HTERT RPE-1 (cell line): ENCODE measurements around the gene MISP.

Source experiments
- in situ Hi-C: fragments of 300-500 bp; cut with MboI; formaldehyde crosslinking; loops from 4 replicates; pipeline ENCODE4 v1.14.3; 2020; ENCODE audit warnings: low sequenced_read_pairs

MISP gene

DNA sequence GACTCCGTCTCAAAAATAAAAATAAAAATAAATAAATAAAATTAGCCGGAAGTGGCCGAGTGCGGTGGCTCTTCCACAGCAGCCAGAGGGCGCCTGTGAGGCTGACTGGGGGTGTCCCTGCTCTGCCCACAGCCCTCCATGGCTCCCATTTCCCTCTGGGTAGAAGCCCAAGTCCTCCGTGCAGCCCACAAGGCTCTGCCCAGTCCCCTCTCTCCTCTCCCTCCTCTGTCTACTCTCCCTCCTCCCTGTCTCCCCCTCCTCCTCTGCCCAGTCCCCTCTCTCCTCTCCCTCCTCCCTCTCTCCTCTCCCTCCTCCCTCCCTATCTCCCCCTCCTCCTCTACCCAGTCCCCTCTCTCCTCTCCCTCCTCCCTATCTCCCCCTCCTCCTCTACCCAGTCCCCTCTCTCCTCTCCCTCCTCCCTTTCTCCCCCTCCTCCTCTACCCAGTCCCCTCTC lies 20.4 kb downstream of the MISP start:
- in situ Hi-C loops: no loop called here

DNA sequence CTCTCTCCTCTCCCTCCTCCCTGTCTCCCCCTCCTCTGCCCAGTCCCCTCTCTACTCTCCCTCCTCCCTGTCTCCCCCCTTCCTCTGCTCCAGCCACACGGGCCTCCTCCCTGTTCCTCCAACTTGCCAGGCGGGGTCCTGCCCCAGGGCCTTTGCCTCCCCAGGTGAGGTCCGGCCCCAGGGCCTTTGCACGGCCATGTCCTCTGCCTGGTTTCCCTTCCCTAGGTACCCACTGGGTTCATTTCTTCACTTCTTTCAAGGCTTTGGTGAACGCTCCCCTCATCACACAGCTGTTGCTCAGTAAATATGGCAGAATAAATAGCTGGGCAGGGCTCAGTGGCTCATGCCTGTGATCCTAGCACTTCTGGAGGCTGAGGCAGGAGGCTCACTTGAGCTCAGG lies 21.2 kb downstream of the MISP start:
- in situ Hi-C loops: no loop called here

DNA sequence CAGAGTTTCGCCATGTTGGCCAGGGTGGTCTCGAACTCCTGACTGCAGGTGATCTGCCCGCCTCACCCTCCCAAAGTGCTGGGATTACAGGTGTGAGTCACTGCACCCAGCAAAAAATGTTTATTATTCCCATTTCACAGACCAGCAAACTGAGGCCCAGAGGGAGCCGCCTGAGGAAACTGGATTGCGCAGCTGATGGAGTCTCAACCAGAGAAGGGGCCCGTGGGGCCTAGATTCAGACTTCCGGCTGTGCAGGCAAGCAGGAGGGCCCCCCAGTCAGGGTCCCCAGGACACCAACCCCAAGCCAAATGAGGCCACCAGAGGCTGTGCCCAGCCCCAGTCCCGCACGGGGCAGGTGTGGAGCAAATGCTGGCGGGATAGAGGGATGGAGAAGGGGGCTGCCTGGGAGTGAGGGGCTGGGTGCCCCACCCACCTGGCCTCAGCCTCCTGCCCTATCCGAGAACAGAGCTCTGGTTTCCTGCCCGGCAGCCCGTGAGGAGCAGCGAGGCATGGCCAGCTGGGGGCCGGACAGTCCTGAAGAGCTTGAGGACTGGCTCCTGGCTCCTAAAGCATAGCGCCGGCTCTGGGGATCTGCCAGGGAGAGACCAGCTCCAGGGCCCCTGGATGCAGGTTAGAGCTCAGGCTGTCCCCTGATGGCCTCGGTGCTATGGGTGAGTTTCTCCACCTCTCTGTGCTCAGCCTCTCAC lies 22.0 kb downstream of the MISP start:
- in situ Hi-C loops: no loop called here

DNA sequence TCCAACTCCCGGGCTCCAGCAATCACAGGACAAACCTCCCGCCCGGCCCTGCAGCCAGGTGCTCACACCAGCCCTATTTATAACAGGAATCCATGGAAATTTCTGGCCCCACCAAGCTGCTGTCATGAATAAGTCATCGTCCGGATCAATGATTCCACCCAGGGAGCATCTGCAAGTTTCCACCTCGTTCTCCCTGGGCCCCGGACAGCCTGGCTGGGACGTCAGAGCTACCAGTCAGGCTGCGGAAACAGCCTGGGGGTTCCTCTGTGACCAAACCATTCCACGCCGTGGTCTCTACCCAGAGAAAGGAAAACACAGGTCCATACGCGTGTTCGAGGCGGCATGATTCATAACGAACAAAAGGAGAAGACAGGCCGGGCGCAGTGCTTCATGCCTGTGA lies 25.6 kb downstream of the MISP start:
- in situ Hi-C loops: no loop called here

- in situ Hi-C loops: no loop called here
Measured at GRCh38 chr19:778910-779653, 28.2 kb downstream of the MISP start.

DNA sequence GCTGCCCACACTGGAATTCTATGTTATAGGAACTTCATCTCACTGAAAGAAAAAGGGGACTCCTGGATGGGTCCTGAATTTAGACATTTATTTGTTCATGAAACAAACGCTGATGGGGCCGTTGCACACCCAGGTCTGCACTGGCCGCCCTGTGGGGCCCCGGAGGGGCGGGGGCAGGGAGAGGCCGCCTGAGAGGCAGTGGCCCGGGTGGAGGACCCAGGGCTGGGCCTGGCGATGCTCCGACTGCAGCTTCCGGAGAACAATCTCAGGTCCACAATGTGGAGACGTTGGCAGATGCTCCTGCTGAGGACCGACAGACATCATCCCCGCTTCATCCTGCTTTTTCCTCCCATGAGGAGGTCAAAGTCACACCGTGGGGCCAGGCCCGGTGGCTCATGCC lies 30.0 kb downstream of the MISP start:
- in situ Hi-C loops: no loop called here

DNA sequence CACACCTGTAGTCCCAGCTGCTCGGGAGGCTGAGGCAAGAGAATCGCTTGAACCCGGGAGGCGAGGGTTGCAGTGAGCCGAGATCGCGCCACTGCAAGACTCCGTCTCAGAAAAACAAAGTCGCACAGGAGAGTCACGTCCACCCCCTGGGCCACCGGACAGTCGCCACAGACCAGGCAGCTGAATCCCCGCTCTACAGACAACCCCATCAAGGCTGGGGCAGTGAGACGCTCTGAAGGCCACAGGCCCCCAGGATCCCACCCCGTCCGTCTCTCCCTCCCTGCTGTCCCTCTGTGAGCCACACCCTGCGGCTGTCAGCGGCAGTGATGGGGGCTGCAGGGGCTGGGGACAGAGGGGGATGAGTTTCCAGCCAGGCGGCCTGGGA lies 30.9 kb downstream of the MISP start:
- in situ Hi-C loops: no loop called here

DNA sequence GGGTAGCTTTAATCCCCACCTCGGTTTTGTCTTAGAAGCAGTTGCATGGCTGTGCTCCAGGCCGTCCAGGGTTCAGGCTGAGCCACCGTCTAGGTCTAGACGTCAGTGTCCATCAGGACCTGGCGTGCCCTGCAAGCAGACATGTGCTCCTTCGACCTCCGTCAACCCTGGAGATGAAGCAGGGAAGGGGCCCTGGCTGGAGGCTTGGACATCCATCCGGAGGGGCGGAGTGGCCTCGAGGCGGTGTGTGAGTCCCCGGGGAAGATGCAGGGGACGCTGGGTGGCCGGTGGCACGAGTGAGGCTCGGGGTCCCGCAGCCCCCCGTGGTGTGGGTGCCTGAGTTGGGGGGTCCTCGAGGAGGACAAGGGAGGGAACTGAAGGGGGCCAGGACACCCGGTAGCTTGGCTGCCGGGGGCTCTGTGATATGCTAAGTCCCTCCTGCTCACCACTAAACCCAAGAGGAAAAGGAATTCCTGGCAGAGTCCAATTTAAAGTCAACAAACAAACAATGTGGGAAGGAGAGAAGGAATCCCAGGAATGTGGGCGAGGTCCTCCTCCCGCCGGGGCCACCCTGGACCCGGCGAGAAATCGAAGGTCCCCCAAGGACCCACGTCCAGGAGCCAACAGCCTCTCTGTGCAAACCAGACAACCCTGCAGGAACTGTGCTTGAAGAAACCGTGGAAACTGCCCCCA lies 31.4 kb downstream of the MISP start:
- in situ Hi-C loops: no loop called here

- in situ Hi-C loops: no loop called here
Measured at GRCh38 chr19:782878-783668, 32.2 kb downstream of the MISP start.

DNA sequence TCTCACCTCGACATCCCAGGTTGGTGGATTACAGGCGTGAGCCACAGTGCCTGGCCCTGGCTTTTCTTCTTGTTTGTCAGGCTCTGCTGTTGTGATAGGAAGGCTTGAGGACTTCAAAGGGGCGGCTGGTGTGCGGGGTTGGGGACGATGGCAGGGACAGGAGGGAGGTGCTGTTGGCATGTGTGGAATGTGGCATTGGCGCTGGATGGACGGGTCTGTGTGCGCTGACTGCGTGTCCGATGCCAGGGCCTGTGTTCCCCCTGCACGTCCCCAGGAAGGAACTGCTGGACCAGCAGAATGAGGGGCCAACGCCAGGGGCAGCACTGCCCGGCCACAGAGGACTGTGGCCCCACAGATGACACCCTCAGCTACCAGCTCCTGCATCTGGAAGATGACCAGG lies 33.6 kb downstream of the MISP start:
- in situ Hi-C loops: no loop called here

GRCh38 chr19:787536-787935 lies 36.6 kb downstream of the MISP start:
- in situ Hi-C loops: no loop called here

GRCh38 chr19:788686-788982 lies 37.7 kb downstream of the MISP start:
- in situ Hi-C loops: no loop called here

- in situ Hi-C loops: no loop called here
Measured at GRCh38 chr19:788983-789700, 38.2 kb downstream of the MISP start.

GRCh38 chr19:789701-790060 lies 38.8 kb downstream of the MISP start:
- in situ Hi-C loops: no loop called here

DNA sequence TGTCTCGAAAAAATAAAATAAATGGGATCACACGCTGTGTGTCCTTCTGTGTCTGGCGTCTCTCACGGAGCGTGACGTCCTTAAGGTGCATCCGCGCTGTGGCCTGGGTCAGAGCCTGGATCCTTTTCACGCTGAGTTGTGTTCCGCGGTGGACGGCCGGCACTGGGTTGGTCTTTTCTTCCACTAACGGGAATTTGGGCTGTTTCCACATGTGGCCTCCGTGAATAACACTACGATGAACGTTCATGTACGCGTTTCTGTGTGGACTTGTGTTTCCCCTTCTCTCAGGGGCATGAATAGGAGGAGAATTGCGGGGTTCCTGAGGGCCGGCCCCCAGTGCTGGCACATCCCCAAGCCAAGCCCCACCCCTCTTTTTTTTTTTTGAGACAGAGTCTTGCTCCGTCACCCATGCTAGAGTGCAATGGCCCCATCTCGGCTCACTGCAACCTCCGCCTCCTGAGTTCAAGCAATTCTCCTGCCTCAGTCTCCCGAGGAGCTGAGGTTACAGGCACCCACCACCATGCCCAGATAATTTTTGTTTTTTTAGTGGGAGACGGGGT lies 40.2 kb downstream of the MISP start:
- in situ Hi-C loops: no loop called here

DNA sequence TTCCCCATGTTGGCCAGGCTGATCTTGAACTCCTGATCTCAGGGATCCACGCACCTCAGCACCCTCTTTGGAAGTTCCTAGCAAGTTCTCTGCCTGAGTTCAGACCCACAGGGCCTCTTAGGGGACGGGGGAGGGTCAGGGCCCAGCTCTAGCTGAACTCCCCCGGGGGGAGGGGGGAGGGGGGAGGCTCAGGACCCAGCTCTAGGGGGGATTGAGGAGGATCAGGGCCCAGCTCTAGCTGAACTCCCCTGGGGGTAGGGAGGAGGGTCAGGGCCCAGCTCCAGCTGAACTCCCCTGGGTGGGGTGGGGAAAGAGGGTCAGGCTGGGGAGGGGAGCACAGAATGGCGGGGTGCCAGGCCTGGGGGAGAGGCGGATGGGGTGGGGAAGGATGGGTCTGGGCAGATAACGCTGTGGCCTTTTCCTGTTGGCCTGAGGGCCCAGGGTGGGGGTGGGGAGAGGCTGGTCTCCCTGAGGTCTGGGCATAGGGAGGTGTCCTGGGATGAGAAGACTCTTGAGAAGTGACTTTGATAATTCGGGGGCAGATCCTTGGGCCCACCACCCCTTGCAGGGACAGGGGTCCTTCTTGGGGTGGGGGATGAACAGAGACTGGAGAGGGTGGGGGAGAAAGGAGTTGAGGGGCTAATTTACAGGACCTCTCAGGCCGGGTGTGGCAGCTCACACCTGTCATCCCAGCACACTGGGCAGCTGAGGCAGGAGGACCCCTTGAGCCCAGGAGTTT lies 40.8 kb downstream of the MISP start:
- in situ Hi-C loops: no loop called here

DNA sequence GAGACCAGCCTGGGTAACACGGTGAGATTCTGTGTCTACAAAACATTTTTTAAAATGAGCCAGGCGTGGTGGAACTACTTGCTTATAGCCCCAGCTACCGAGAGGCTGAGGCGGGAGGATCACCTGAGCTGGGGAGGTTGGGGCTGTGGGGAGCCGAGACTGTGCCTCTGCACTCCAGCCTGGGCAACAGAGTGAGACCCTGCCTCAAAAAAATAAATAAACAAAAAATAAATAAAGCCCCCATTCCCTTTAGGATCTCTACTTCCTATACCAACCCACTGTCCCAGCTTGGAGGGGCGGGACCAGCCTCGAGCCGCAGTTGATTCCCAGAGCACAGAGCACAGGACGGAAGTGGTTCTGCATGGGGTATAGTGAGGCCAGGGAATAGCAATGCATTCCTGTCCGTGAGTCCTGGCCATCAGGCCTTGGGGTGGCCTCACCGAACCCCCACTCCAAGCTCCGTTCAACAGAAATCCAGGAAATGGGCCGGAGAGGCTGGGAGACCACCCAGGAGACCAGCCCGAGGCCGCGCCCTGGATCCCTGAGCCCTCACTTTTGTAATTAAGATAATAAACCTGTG lies 41.5 kb downstream of the MISP start:
- in situ Hi-C loops: no loop called here

DNA sequence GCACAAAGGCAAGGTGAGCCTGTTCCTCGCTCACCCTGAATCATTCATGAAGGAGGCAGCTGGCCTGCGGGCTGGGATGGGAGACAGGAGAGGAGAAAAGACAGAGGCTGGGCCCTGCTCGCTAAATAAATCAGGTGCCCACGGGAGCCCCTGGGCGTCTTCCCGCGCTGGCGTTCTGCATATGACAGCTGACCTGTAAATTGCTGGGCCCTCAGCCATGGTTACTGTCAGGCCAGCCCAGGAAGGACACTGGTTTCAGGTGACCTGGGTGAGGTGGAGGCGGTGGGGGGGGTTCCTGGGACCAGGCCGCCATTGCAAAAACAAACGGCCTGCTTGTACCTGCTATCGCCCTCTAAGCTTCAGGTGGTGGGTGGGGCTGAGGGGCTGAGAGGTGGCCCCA lies 42.9 kb downstream of the MISP start:
- in situ Hi-C loops: no loop called here

DNA sequence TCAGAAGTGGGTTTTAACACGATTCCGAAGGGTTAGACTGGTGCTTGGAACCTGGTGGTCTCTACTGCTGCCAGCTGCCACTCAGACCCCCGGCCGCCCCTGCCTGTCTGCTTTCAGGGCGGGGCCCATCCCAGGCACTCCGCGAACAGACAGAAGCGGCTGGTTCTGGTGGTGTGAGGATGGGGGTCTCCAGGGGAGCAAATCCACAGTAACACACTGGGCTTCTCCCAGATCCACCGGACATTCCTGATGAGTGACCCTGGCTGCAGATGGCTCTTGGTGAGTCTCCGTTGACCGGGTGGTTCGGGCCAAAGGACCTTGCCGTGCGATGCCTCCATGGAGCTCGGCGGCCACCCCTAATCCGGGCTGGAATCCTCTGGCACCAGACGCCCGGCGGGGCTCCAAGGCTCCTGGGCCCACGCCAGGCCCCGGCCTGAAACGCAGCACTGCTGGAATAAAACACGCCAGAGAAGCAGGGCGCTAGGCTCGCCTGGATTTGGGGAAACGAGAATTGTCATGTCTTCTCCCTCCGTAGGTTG lies 44.2 kb downstream of the MISP start:
- in situ Hi-C loops: no loop called here
